NCI-H2029 treated with DMSO at 0.1 percent for 48 hours (cell line): Measurements from ENCODE around the gene CGB2.
"Not testable (repeated sequence)": the region's sequence is repeated elsewhere in the genome, so short reads cannot be mapped to it uniquely, and the experiment has no call there.

Source experiments
- DNase-seq: peaks from one replicate; lab custom pipeline; 2025; lab: John Stamatoyannopoulos, UW

Gene CGB2

GRCh38 chr19:49010453-49010852 is 21.2 kb upstream of the CGB2 start:
- DNase-seq: no peak

GRCh38 chr19:49011194-49011593 is 20.5 kb upstream of the CGB2 start:
- DNase-seq: no peak

- no peak for DNase-seq
Measured at GRCh38 chr19:49014123-49014869, 17.4 kb upstream of the CGB2 start.

- DNase-seq: no peak
Measured at GRCh38 chr19:49014870-49015255, 16.8 kb upstream of the CGB2 start.

- no peak for DNase-seq
Measured at GRCh38 chr19:49016067-49016839, 15.4 kb upstream of the CGB2 start.

- DNase-seq: no peak
Measured at GRCh38 chr19:49017041-49017665, 14.5 kb upstream of the CGB2 start, which contains the start of gene LHB. Gene LHB (minus strand): TSS chr19:49017091. CDS start chr19:49017081, 10 bp downstream.

GRCh38 chr19:49017666-49018351 is 13.9 kb upstream of the CGB2 start:
- DNase-seq: no peak

GRCh38 chr19:49018388-49019241 is 13.1 kb upstream of the CGB2 start:
- DNase-seq: not testable (repeated sequence)

GRCh38 chr19:49019242-49019932 is 12.3 kb upstream of the CGB2 start:
- no peak for DNase-seq

- DNase-seq: no peak
Measured at GRCh38 chr19:49020342-49020741, 11.3 kb upstream of the CGB2 start.

GRCh38 chr19:49020931-49021895 is 10.5 kb upstream of the CGB2 start:
- DNase-seq: no peak

GRCh38 chr19:49022116-49022515 is 9.6 kb upstream of the CGB2 start:
- DNase-seq: no peak

- DNase-seq: not testable (repeated sequence)
Measured at GRCh38 chr19:49024233-49024632, 7.5 kb upstream of the CGB2 start, which contains the start of gene CGB3. Gene CGB3 (minus strand): TSS chr19:49024333. CDS start chr19:49023971, 362 bp downstream.

GRCh38 chr19:49025088-49025487 is 6.6 kb upstream of the CGB2 start:
- not testable (repeated sequence) for DNase-seq

- DNase-seq: not testable (repeated sequence)
Measured at GRCh38 chr19:49025599-49025998, 6.1 kb upstream of the CGB2 start.

- DNase-seq: not testable (repeated sequence)
Measured at GRCh38 chr19:49028686-49029085, 3.0 kb upstream of the CGB2 start.

GRCh38 chr19:49029749-49030148 is 1.9 kb upstream of the CGB2 start:
- not testable (repeated sequence) for DNase-seq

GRCh38 chr19:49030323-49030722 is 1.4 kb upstream of the CGB2 start:
- not testable (repeated sequence) for DNase-seq

GRCh38 chr19:49036815-49037214 is 5.1 kb downstream of the CGB2 start, which contains the start of gene CGB1:
Gene CGB1 (minus strand): TSS chr19:49036895. CDS start chr19:49036711, 184 bp downstream.
- DNase-seq: not testable (repeated sequence)
